ENCODE data around the gene KCNN3.

DNA sequence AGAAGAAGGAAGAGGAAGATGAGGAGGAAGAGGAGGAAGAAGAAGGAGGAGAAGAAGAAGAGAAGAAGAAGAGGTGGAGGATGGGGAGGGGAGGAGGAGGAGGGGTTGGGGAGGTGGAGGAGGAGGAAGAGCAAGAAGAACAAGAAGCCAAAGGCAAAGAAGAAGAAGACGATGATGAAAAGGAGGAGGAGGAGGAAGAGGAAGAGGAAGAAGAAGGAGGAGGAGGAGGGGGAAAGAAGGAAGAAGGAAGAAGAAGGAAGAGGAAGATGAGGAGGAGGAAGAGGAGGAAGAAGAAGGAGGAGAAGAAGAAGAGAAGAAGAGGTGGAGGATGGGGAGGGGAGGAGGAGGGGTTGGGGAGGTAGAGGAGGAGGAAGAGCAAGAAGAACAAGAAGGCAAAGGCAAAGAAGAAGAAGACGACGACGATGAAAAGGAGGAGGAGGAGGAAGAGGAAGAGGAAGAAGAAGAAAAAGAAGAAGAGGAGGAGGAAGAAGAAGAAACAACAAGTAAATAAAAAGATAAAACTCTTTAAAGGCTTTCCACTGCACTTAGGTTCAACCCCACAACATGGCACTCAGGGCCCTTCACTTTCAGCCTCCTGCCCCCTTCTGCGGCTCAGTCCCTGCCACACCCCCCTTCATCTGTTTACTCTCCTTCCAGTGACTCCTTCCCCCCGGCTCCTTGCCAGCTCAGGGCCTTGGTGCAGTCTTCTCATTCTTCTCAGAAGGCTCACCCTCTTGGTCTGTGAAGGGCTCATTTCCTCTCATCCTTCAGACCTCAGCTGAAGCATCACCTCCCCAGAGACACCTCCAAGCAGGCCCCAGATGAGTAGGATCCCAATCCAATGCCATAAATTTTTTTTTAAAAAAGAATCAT, 114.0 kb downstream of the KCNN3 start:
- TF ChIP-seq, protein P1, sequence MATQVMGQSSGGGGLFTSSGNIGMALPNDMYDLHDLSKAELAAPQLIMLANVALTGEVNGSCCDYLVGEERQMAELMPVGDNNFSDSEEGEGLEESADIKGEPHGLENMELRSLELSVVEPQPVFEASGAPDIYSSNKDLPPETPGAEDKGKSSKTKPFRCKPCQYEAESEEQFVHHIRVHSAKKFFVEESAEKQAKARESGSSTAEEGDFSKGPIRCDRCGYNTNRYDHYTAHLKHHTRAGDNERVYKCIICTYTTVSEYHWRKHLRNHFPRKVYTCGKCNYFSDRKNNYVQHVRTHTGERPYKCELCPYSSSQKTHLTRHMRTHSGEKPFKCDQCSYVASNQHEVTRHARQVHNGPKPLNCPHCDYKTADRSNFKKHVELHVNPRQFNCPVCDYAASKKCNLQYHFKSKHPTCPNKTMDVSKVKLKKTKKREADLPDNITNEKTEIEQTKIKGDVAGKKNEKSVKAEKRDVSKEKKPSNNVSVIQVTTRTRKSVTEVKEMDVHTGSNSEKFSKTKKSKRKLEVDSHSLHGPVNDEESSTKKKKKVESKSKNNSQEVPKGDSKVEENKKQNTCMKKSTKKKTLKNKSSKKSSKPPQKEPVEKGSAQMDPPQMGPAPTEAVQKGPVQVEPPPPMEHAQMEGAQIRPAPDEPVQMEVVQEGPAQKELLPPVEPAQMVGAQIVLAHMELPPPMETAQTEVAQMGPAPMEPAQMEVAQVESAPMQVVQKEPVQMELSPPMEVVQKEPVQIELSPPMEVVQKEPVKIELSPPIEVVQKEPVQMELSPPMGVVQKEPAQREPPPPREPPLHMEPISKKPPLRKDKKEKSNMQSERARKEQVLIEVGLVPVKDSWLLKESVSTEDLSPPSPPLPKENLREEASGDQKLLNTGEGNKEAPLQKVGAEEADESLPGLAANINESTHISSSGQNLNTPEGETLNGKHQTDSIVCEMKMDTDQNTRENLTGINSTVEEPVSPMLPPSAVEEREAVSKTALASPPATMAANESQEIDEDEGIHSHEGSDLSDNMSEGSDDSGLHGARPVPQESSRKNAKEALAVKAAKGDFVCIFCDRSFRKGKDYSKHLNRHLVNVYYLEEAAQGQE (IDR thresholded peaks at IDR 0.05; ENCODE audit: insufficient read depth in 1 of 2, low read depth in 2 of 2, low read length in 2 of 2) = no peak
- no peak for TF ChIP-seq POLR2AphosphoS5 (IDR thresholded peaks at IDR 0.05; ENCODE audit: low read depth, low read length)
- TF ChIP-seq TAF1 (IDR thresholded peaks at IDR 0.05; ENCODE audit: borderline replicate concordance, insufficient read depth, low read length) = no peak

All from PFSK-1 (cell line).